Measurements from ENCODE around the gene VILL.

DNA sequence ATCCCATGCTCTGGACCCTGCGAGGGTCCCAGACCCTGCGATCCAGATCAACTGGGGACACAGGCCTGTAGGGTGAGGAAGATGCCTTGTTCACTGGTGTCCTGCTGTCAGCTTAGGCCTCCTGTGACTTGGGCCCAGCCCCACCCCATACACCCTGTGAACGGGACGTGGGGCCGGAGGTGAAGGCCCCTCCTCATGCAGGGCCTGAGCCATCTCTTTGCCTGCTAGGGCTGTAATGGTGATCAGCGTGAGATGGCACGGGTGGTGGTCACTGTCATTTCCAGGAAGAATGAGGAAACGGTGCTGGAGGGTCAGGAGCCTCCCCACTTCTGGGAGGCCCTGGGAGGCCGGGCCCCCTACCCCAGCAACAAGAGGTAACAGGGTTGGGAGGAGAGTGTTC lies 12.4 kb downstream of the VILL start:
- TF ChIP-seq, protein P1, sequence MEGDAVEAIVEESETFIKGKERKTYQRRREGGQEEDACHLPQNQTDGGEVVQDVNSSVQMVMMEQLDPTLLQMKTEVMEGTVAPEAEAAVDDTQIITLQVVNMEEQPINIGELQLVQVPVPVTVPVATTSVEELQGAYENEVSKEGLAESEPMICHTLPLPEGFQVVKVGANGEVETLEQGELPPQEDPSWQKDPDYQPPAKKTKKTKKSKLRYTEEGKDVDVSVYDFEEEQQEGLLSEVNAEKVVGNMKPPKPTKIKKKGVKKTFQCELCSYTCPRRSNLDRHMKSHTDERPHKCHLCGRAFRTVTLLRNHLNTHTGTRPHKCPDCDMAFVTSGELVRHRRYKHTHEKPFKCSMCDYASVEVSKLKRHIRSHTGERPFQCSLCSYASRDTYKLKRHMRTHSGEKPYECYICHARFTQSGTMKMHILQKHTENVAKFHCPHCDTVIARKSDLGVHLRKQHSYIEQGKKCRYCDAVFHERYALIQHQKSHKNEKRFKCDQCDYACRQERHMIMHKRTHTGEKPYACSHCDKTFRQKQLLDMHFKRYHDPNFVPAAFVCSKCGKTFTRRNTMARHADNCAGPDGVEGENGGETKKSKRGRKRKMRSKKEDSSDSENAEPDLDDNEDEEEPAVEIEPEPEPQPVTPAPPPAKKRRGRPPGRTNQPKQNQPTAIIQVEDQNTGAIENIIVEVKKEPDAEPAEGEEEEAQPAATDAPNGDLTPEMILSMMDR (conservative IDR thresholded peaks at IDR 0.05; ENCODE audit: low read depth, low read length) = no peak
- TF ChIP-seq EZH2 (IDR thresholded peaks at IDR 0.05; ENCODE audit: borderline replicate concordance, low read depth, low read length, poor library complexity, severe bottlenecking) = no peak
